Peyer's patch (tissue), 4 donors: ENCODE data around the gene C2CD4A. TPM values are rescaled to one million over a fixed set of nuclear protein-coding genes. Genes with fewer than 3 reads are reported as not detected.
A peak's percentile ranks its signal among the peaks of the same experiment; 100 is the strongest.

Experiments used
- DNase-seq, 3 donors: peaks; one replicate each; pipeline ENCODE4 v3.0.0-alpha.2; 2017 to 2019
- H3K27ac ChIP-seq, 4 donors: fragments of 200-600 bp; sonication (generic); one replicate each; pipeline ENCODE4 v1.5.1; 2016 to 2019
- H3K27me3 ChIP-seq, 2 donors: fragments of 200-600 bp; sonication (generic); one replicate each; pipeline ENCODE4 v1.5.1; 2019
- H3K36me3 ChIP-seq, 3 donors: fragments of 200-600 bp; sonication (generic); one replicate each; pipeline ENCODE4 v1.5.1; 2016 to 2019
- H3K4me1 ChIP-seq, 4 donors: fragments of 200-600 bp; sonication (generic); one replicate each; pipeline ENCODE4 v1.5.1; 2016 to 2019
- H3K4me3 ChIP-seq, 4 donors: fragments of 200-600 bp; sonication (generic); 1 replicate in 3 of 4; 2 replicates in 1 of 4; pipeline ENCODE4 v1.5.1; 2016 to 2019; ENCODE audit warnings: mild to moderate bottlenecking in 1 of 4
- H3K9me3 ChIP-seq, 4 donors: fragments of 200-600 bp; sonication (generic); one replicate each; pipeline ENCODE4 v1.5.1; 2016 to 2019; ENCODE audit warnings: mild to moderate bottlenecking in 1 of 4
- POLR2A ChIP-seq, 2 donors: fragments of 450-650 bp; IDR thresholded peaks; one replicate each; pipeline ENCODE4 v1.5.1; 2017; ENCODE audit warnings: antibody characterized with exemption in 2 of 2, mild to moderate bottlenecking in 2 of 2, moderate library complexity in 2 of 2
- total RNA-seq, 4 donors: library from RNA; depleted of rRNA; stranded (reverse); fragments of >200 nt; gene quantifications; one replicate each; pipeline ENCODE4 v1.1.0, GENCODE V29; 2016
- TF ChIP-seq, protein P1 (sequence below), 6 experiments: fragments of 450-650 bp in 4 of 6; fragments of 200-600 bp in 2 of 6; sonication (generic) in 1 of 6; IDR thresholded peaks; one replicate each; pipeline ENCODE4 v1.5.1; 2017 to 2019; ENCODE audit warnings: antibody characterized with exemption in 6 of 6, mild to moderate bottlenecking in 3 of 6, moderate library complexity in 1 of 6

The C2CD4A gene
- total RNA-seq, 4 donors from 2014 or later: 0.18 to 1.7 TPM; not detected in 2

DNA sequence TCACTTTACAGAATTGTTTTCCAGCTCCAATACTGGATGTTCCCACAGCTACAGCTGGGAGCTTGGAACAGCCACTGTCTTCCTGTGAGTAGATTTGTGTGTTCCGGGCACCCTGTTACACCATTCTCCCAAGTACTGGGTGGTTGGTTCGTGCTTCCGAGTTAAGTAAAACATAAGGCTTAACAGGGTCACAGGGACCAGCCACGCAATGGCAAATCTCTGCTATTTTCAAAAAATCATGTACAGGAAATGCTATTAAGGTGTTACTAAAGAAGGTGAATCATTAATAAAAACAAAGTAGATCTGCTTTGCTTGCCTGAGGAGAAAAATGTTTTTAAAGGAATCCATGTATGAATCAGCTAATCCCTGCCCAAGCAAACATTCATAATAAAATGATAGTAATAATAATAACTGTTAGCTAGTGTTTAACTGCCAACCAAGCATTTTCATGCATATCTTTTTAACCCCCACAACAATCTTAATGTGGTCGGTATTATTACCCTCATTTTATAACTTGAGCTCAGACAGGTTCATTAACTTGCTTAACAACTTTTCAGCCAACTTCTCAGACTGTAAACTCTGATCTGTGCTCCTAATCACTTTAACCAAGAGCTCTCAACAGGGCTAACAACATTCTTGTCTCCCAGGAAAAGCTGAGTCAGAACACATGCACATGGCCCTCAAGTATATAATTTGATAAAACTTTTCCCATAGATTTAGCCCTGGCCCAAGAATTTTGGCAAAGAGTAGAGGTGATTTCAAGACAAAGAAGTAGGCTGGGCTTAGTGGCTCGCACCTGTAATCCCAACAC lies 2.7 kb upstream of the C2CD4A start:
- no peak for DNase-seq
- no peak overlapping the region for H3K27ac ChIP-seq
- no peaks in the 10 kb centered on the region for H3K27me3 ChIP-seq
- peaks cover 0 to 18% (median 11%) of the 10 kb centered on the region in 4 donors for H3K4me1 ChIP-seq
- H3K4me3 ChIP-seq: no peak overlapping the region
- TF ChIP-seq, protein P1, sequence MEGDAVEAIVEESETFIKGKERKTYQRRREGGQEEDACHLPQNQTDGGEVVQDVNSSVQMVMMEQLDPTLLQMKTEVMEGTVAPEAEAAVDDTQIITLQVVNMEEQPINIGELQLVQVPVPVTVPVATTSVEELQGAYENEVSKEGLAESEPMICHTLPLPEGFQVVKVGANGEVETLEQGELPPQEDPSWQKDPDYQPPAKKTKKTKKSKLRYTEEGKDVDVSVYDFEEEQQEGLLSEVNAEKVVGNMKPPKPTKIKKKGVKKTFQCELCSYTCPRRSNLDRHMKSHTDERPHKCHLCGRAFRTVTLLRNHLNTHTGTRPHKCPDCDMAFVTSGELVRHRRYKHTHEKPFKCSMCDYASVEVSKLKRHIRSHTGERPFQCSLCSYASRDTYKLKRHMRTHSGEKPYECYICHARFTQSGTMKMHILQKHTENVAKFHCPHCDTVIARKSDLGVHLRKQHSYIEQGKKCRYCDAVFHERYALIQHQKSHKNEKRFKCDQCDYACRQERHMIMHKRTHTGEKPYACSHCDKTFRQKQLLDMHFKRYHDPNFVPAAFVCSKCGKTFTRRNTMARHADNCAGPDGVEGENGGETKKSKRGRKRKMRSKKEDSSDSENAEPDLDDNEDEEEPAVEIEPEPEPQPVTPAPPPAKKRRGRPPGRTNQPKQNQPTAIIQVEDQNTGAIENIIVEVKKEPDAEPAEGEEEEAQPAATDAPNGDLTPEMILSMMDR (IDR thresholded peaks at IDR 0.05): no peak
- no peak for TF ChIP-seq POLR2A (IDR thresholded peaks at IDR 0.05)
- no peaks in the 10 kb centered on the region for H3K9me3 ChIP-seq
- H3K36me3 ChIP-seq: no peaks in the 10 kb centered on the region

DNA sequence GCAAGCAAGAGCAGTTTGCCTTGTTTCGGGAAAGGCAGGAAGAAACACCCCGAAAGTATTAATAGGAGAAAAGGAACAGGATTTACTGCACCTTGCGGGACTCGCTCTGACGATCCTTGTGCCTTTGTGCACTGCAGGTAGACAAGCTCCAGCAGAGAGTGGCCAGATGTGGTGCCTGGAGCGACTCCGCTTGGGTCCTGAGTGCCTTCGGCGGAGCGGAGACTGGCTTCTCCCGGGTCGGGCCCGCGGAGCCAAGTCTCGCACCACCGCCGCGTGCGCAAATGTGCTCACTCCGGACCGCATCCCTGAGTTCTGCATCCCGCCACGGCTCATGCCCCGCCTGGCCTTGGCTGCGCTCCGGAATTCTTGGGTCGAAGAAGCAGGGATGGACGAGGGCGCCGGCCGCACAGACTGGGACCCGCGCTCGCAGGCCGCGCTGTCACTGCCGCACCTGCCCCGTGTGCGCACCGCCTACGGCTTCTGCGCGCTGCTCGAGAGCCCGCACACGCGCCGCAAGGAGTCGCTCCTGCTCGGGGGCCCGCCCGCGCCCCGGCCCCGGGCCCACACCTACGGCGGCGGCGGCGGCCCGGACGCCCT lies 769 bp downstream of the C2CD4A start:
- peak overlapping the region in 2 of 4 donors; percentile 38 to 74 for H3K27ac ChIP-seq
- H3K36me3 ChIP-seq: no peaks in the 10 kb centered on the region
- H3K4me1 ChIP-seq: peaks cover 0 to 17% (median 10%) of the 10 kb centered on the region in 4 donors
- no peaks in the 10 kb centered on the region for H3K9me3 ChIP-seq
- no peaks in the 10 kb centered on the region for H3K27me3 ChIP-seq
- peak overlapping the region; percentile 45 to 75 (median 72) for H3K4me3 ChIP-seq
- DNase-seq: peak in 1 of 3 donors; percentile 61
- TF ChIP-seq POLR2A (IDR thresholded peaks at IDR 0.05): no peak
- TF ChIP-seq, protein P1 (IDR thresholded peaks at IDR 0.05): no peak

DNA sequence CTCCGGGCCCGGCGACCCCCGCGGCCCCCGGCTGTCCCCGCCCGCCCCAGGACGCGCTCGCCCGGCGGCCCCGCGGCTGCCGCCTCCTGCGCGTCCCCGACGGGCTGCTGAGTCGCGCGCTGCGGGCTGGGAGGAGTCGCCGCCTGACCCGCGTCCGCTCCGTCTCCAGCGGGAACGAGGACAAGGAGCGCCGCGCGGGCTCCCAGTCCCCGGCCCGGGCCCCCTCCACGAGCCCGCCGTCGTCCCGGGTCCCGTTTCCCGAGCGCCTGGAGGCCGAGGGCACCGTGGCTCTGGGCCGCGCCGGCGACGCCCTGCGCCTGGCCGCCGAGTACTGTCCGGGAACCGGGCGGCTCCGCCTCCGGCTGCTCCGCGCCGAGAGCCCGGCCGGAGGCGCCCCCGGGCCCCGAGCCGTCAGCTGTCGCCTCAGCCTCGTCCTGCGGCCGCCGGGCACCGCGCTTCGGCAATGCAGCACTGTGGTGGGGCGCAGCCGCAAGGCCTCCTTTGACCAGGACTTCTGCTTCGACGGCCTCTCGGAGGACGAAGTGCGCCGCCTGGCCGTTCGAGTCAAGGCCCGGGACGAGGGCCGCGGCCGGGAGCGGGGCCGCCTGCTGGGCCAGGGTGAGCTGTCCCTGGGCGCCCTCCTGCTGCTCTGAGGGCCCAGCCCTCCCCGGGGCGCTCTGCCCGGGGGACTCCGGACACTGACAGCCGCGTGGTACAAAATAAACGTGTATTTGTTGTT lies 1.5 kb downstream of the C2CD4A start:
- peak overlapping the region; percentile 45 to 75 (median 72) for H3K4me3 ChIP-seq
- TF ChIP-seq, protein P1 (IDR thresholded peaks at IDR 0.05): peak in 3 of 6 experiments; percentile 26 to 42 (median 27)
- no peak for TF ChIP-seq POLR2A (IDR thresholded peaks at IDR 0.05)
- H3K9me3 ChIP-seq: no peaks in the 10 kb centered on the region
- no peaks in the 10 kb centered on the region for H3K27me3 ChIP-seq
- peak in 2 of 3 donors; percentile 68 to 77 for DNase-seq
- peaks cover 0 to 17% (median 10%) of the 10 kb centered on the region in 4 donors for H3K4me1 ChIP-seq
- peak overlapping the region; percentile 18 to 74 (median 58) for H3K27ac ChIP-seq
- no peaks in the 10 kb centered on the region for H3K36me3 ChIP-seq

DNA sequence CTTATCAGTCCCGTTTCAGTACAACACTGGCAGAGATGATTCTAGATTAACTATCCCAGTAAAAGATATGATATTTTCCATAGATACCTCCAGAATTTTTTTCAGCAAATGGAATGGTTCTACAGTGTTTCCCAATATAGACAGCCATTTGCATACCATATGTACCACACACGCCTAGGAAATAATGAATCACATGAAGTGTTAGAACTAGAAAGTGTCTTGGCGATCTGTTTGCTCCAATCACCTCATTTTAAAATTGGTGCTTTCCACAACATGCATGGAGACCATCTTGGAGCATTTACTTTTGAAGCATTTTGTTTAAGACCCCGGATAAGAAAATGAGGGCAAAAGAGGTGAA lies 2.0 kb downstream of the C2CD4A start:
- TF ChIP-seq POLR2A (IDR thresholded peaks at IDR 0.05): no peak
- TF ChIP-seq, protein P1 (IDR thresholded peaks at IDR 0.05): no peak
- peaks cover 0 to 17% (median 10%) of the 10 kb centered on the region in 4 donors for H3K4me1 ChIP-seq
- no peaks in the 10 kb centered on the region for H3K9me3 ChIP-seq
- H3K36me3 ChIP-seq: no peaks in the 10 kb centered on the region
- no peaks in the 10 kb centered on the region for H3K27me3 ChIP-seq
- H3K4me3 ChIP-seq: peak overlapping the region; percentile 45 to 75 (median 72)
- peak overlapping the region in 3 of 4 donors; percentile 18 to 74 (median 73) for H3K27ac ChIP-seq
- no peak for DNase-seq

DNA sequence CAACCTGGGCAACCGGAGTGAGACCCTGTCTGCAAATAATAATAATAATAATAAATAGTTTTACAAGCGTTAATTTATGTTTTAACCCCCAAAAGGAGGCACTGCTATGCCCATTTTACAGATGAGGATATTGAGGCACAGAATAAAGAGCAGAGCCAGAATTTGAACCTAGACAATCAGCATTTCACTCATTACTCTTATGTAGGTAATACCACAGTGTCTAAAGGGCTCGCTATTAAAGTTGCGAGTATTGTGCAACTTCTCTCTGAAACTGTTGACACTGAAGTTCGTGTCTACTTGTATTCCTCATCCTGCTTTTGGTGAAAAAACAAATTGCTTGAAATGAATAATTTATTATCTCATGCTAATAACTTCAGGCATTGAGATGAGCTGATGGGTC lies 2.8 kb downstream of the C2CD4A start:
- no peak overlapping the region for H3K27ac ChIP-seq
- no peaks in the 10 kb centered on the region for H3K9me3 ChIP-seq
- DNase-seq: no peak
- H3K4me1 ChIP-seq: peaks cover 0 to 17% (median 10%) of the 10 kb centered on the region in 4 donors
- H3K27me3 ChIP-seq: no peaks in the 10 kb centered on the region
- no peak for TF ChIP-seq POLR2A (IDR thresholded peaks at IDR 0.05)
- TF ChIP-seq, protein P1 (IDR thresholded peaks at IDR 0.05): no peak
- no peak overlapping the region for H3K4me3 ChIP-seq
- H3K36me3 ChIP-seq: no peaks in the 10 kb centered on the region
